Eye (tissue), 1 donor: ENCODE measurements around the gene BAHCC1.

Source experiments
- DNase-seq: peaks from one replicate; pipeline ENCODE4 v3.0.0-alpha.2; 2015

Gene BAHCC1

GRCh38 chr17:81398832-81399411 is 3.7 kb downstream of the BAHCC1 start:
- DNase-seq: peak; percentile 89

GRCh38 chr17:81399481-81400153 is 4.4 kb downstream of the BAHCC1 start:
- no peak for DNase-seq

- peak; percentile 88 for DNase-seq
Measured at GRCh38 chr17:81400154-81400977, 5.1 kb downstream of the BAHCC1 start.

- DNase-seq: peak; percentile 78
Measured at GRCh38 chr17:81400996-81401722, 5.9 kb downstream of the BAHCC1 start.

- DNase-seq: peak; percentile 87
Measured at GRCh38 chr17:81401723-81402529, 6.7 kb downstream of the BAHCC1 start.

- DNase-seq: peak; percentile 85
Measured at GRCh38 chr17:81402530-81402941, 7.3 kb downstream of the BAHCC1 start.

GRCh38 chr17:81402981-81403467 is 7.8 kb downstream of the BAHCC1 start:
- DNase-seq: peak; percentile 70

- DNase-seq: peak; percentile 77
Measured at GRCh38 chr17:81403671-81404534, 8.6 kb downstream of the BAHCC1 start.

- DNase-seq: peak; percentile 75
Measured at GRCh38 chr17:81404558-81405165, 9.4 kb downstream of the BAHCC1 start.

- peak; percentile 57 for DNase-seq
Measured at GRCh38 chr17:81405411-81405872, 10.2 kb downstream of the BAHCC1 start.

- DNase-seq: peak; percentile 73
Measured at GRCh38 chr17:81406117-81406953, 11.1 kb downstream of the BAHCC1 start.

- DNase-seq: peak; percentile 32
Measured at GRCh38 chr17:81408049-81408448, 12.8 kb downstream of the BAHCC1 start.

- DNase-seq: peak; percentile 68
Measured at GRCh38 chr17:81409190-81409935, 14.1 kb downstream of the BAHCC1 start.

- DNase-seq: no peak
Measured at GRCh38 chr17:81410852-81411251, 15.6 kb downstream of the BAHCC1 start.

- DNase-seq: no peak
Measured at GRCh38 chr17:81411305-81411704, 16.0 kb downstream of the BAHCC1 start.

GRCh38 chr17:81412490-81413093 is 17.3 kb downstream of the BAHCC1 start:
- peak; percentile 59 for DNase-seq

- no peak for DNase-seq
Measured at GRCh38 chr17:81413497-81414135, 18.4 kb downstream of the BAHCC1 start.
